MM.1S (cell line): ENCODE results near the gene ACACB.

Experiments
- DNase-seq: peaks from one replicate; pipeline ENCODE4 v3.0.0-alpha.2; 2015
- H2AFZ ChIP-seq: fragments of 300-600 bp; sonication (generic); 2 replicates; pipeline ENCODE4 v1.6.0; 2016; ENCODE audit warnings: antibody characterized with exemption, low read length
- H3F3A ChIP-seq: fragments of 300-600 bp; sonication (generic); 2 replicates; pipeline ENCODE4 v1.6.1; 2016; ENCODE audit warnings: mild to moderate bottlenecking, antibody characterized with exemption, low read length, moderate library complexity, mixed read lengths; ENCODE audit not compliant: insufficient read depth
- H3K27ac ChIP-seq: fragments of 300-600 bp; sonication (generic); 2 replicates; pipeline ENCODE4 v1.5.1; 2016; ENCODE audit warnings: mild to moderate bottlenecking, low read length
- H3K27me3 ChIP-seq: fragments of 300-600 bp; sonication (generic); replicated peaks from 2 replicates; pipeline ENCODE4 v1.6.0; 2016; ENCODE audit warnings: low read length; ENCODE audit not compliant: insufficient read depth
- H3K36me3 ChIP-seq: fragments of 300-600 bp; sonication (generic); replicated peaks from 2 replicates; pipeline ENCODE4 v1.6.1; 2016; ENCODE audit warnings: mild to moderate bottlenecking, low read length, mixed read lengths; ENCODE audit not compliant: insufficient read depth
- H3K4me1 ChIP-seq: fragments of 300-600 bp; sonication (generic); 2 replicates; pipeline ENCODE4 v1.6.1; 2016; ENCODE audit warnings: low read length, mixed read lengths
- H3K4me2 ChIP-seq: fragments of 300-600 bp; sonication (generic); 2 replicates; pipeline ENCODE4 v1.6.0; 2016; ENCODE audit warnings: low read depth, low read length
- H3K4me3 ChIP-seq: fragments of 300-600 bp; sonication (generic); 2 replicates; pipeline ENCODE4 v1.5.1; 2016; ENCODE audit warnings: low read length, mixed read lengths
- H3K79me2 ChIP-seq: fragments of 300-600 bp; sonication (generic); 2 replicates; pipeline ENCODE4 v1.6.1; 2016; ENCODE audit warnings: mixed run types, low read length, mixed read lengths
- H3K9ac ChIP-seq: fragments of 300-600 bp; sonication (generic); 2 replicates; pipeline ENCODE4 v1.6.1; 2016; ENCODE audit warnings: low read length, mixed read lengths
- H3K9me2 ChIP-seq: fragments of 300-600 bp; sonication (generic); replicated peaks from 2 replicates; pipeline ENCODE4 v1.6.1; 2016; ENCODE audit warnings: mild to moderate bottlenecking, low read length, mixed read lengths; ENCODE audit not compliant: insufficient read depth
- H3K9me3 ChIP-seq: fragments of 300-600 bp; sonication (generic); replicated peaks from 2 replicates; pipeline ENCODE4 v1.6.1; 2016; ENCODE audit warnings: mild to moderate bottlenecking, low read length, mixed read lengths; ENCODE audit not compliant: insufficient read depth
- H4K20me1 ChIP-seq: fragments of 300-600 bp; sonication (generic); 2 replicates; pipeline ENCODE4 v1.6.1; 2016; ENCODE audit warnings: mild to moderate bottlenecking, low read length, moderate library complexity, mixed read lengths; ENCODE audit not compliant: insufficient read depth
- EZH2 ChIP-seq: fragments of 300-600 bp; sonication (generic); optimal IDR thresholded peaks from 2 replicates; pipeline ENCODE3; 2017; ENCODE audit warnings: low read depth, mild to moderate bottlenecking, antibody characterized with exemption, low read length, mixed read lengths
- EZH2phosphoT487 ChIP-seq: fragments of 300-600 bp; sonication (generic); IDR thresholded peaks from 2 replicates; pipeline ENCODE4 v1.6.1; 2018; ENCODE audit warnings: antibody characterized with exemption, low read length
- TF ChIP-seq, protein P1 (sequence below): fragments of 300-600 bp; sonication (generic); IDR thresholded peaks from 2 replicates; pipeline ENCODE4 v1.5.1; 2016; ENCODE audit warnings: antibody characterized with exemption, low read length, mixed read lengths

The ACACB gene

DNA sequence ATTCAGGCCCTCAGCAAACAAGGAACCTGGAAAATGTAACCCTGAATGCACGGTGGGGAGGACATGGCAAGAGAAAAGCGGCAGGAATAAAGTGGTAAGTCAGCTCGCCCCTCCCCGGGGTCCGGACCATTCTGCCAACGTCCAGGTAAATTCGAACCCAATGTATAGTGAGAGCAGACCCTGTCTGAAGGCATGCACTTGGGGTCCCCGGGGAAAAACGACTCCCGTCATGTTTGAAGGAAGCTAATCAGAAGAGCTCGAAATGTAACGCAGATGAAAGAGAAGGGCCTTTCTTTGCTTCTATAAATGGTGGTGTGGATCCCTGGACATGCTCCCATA lies 193 bp downstream of the ACACB start:
- no peaks in the 10 kb centered on the region for H3K9me2 ChIP-seq
- 0 out of 2 replicates have a peak, but pooled peaks cover 3% of the 10 kb centered on the region for H3K79me2 ChIP-seq
- TF ChIP-seq, protein P1, sequence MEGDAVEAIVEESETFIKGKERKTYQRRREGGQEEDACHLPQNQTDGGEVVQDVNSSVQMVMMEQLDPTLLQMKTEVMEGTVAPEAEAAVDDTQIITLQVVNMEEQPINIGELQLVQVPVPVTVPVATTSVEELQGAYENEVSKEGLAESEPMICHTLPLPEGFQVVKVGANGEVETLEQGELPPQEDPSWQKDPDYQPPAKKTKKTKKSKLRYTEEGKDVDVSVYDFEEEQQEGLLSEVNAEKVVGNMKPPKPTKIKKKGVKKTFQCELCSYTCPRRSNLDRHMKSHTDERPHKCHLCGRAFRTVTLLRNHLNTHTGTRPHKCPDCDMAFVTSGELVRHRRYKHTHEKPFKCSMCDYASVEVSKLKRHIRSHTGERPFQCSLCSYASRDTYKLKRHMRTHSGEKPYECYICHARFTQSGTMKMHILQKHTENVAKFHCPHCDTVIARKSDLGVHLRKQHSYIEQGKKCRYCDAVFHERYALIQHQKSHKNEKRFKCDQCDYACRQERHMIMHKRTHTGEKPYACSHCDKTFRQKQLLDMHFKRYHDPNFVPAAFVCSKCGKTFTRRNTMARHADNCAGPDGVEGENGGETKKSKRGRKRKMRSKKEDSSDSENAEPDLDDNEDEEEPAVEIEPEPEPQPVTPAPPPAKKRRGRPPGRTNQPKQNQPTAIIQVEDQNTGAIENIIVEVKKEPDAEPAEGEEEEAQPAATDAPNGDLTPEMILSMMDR, result no peak
- no peak for TF ChIP-seq EZH2
- TF ChIP-seq EZH2phosphoT487, result no peak
- H4K20me1 ChIP-seq, result no peaks in the 10 kb centered on the region
- H3K9ac ChIP-seq, result no peak overlapping the region
- no peaks in the 10 kb centered on the region for H3K9me3 ChIP-seq
- H2AFZ ChIP-seq, result no peak overlapping the region
- no peaks in the 10 kb centered on the region for H3K36me3 ChIP-seq
- no peak overlapping the region for H3K27ac ChIP-seq
- H3K4me3 ChIP-seq, result no peak overlapping the region
- H3K4me1 ChIP-seq, result peaks cover 42% of the 10 kb centered on the region
- H3K27me3 ChIP-seq, result no peaks in the 10 kb centered on the region
- DNase-seq, result no peak
- peaks cover 28% of the 10 kb centered on the region for H3F3A ChIP-seq
- no peak overlapping the region for H3K4me2 ChIP-seq

DNA sequence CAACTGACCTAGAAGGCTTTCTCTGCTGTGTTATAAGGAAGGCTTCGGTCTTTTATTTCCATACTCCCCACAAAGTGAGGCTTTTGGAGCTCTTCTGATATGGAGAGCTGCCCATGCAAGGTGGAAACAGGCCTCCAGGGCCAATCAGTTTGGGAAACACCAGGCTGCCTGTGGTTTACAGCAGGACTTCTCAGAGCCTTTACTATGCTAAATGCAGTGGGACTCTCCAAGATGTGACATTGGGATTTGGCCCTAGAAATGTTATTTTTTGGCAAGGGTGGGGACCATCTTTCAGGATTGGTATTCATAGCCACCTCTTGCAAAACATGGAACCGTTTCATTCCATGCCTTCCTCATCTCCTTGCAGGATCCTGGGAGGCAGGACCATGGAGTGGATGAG lies 3.7 kb downstream of the ACACB start:
- Histone ChIP-seq H4K20me1 (no peaks in the 10 kb centered on the region), H3K9me2 (no peaks in the 10 kb centered on the region), H3K27me3 (no peaks in the 10 kb centered on the region), H3K9ac (no peak overlapping the region), H3K36me3 (no peaks in the 10 kb centered on the region), H3K4me2 (no peak overlapping the region), H3K9me3 (no peaks in the 10 kb centered on the region), H3K79me2 (0 out of 2 replicates have a peak, but pooled peaks cover 3% of the 10 kb centered on the region), H2AFZ (no peak overlapping the region), H3K4me1 (peaks cover 20% of the 10 kb centered on the region), H3K4me3 (no peak overlapping the region), H3K27ac (no peak overlapping the region), H3F3A (peaks cover 1% of the 10 kb centered on the region)
- TF ChIP-seq, protein P1, result no peak
- no peak for TF ChIP-seq EZH2phosphoT487
- no peak for TF ChIP-seq EZH2
- no peak for DNase-seq

DNA sequence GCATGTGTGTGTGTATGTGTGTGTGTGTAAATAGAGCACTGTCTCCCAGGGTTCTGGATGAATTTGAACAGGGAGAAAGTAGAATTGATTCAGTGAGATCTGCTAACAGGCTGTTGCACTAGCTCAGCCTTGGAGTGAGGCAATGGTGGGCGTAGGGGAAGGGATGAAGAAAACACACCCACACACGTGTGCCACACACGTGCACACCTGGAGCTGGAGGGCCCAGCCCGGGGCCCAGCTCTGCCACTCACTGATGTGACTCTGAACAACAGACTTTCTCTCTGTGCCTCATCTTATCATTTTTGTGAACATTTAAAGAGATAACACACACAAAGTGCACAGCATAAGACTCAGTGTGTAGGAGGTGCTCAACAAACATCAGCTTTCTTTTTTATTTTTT lies 4.2 kb downstream of the ACACB start:
- Histone ChIP-seq H3K4me3 (no peak overlapping the region), H3K79me2 (0 out of 2 replicates have a peak, but pooled peaks cover 3% of the 10 kb centered on the region), H3K9ac (no peak overlapping the region), H3K27me3 (no peaks in the 10 kb centered on the region), H3K27ac (no peak overlapping the region), H3F3A (no peaks in the 10 kb centered on the region), H3K36me3 (no peaks in the 10 kb centered on the region), H3K4me2 (no peak overlapping the region), H3K9me2 (no peaks in the 10 kb centered on the region), H2AFZ (no peak overlapping the region), H3K4me1 (peaks cover 20% of the 10 kb centered on the region), H3K9me3 (no peaks in the 10 kb centered on the region), H4K20me1 (no peaks in the 10 kb centered on the region)
- DNase-seq, result no peak
- no peak for TF ChIP-seq EZH2phosphoT487
- TF ChIP-seq, protein P1, result no peak
- TF ChIP-seq EZH2, result no peak
